Breast epithelium (tissue), 4 donors: ENCODE results near the gene TLCD3A. TPM values are rescaled to one million over a fixed set of nuclear protein-coding genes. Genes with fewer than 3 reads are reported as not detected.

ENCODE experiments used
- DNase-seq, 2 donors: peaks; one replicate each; pipeline ENCODE4 v3.0.0-alpha.2; 2019; ENCODE audit warnings: low spot score in 2 of 2
- H3K27ac ChIP-seq, 2 donors: fragments of 200-600 bp; sonication (generic) in 1 of 2; one replicate each; pipeline ENCODE4 v1.5.1; 2016 to 2019; ENCODE audit warnings: mild to moderate bottlenecking in 1 of 2
- H3K27me3 ChIP-seq, 2 donors: fragments of 200-600 bp; sonication (generic) in 1 of 2; one replicate each; pipeline versions ENCODE4 v1.5.1 to v1.6.0; 2017 to 2019; ENCODE audit warnings: control low read depth in 1 of 2, mild to moderate bottlenecking in 1 of 2
- H3K36me3 ChIP-seq: fragments of 200-600 bp; one replicate; pipeline ENCODE4 v1.5.1; 2019
- H3K4me1 ChIP-seq, 2 donors: fragments of 200-600 bp; sonication (generic); one replicate each; pipeline ENCODE4 v1.5.1; 2016 to 2019; ENCODE audit warnings: control low read depth in 1 of 2
- H3K4me3 ChIP-seq, 3 donors: fragments of 200-600 bp; sonication (generic); 1 replicate in 2 of 3; 2 replicates in 1 of 3; pipeline ENCODE4 v1.5.1; 2016 to 2019; ENCODE audit warnings: mild to moderate bottlenecking in 3 of 3, moderate library complexity in 2 of 3
- H3K9me3 ChIP-seq, 2 donors: fragments of 200-600 bp; sonication (generic) in 1 of 2; one replicate each; pipeline ENCODE4 v1.5.1; 2016 to 2019; ENCODE audit warnings: control low read depth in 1 of 2
- POLR2A ChIP-seq: fragments of 450-650 bp; IDR thresholded peaks from one replicate; pipeline ENCODE4 v1.6.1; 2016; ENCODE audit warnings: antibody characterized with exemption, mild to moderate bottlenecking, moderate library complexity
- POLR2AphosphoS5 ChIP-seq, 3 donors: sonication (generic); formaldehyde crosslinking; IDR thresholded peaks; one replicate each; pipeline ENCODE4 v1.6.1; 2017; ENCODE audit warnings: antibody characterized with exemption in 3 of 3
- intact Hi-C: fragments of 100-400 bp; cut with DNase I; formaldehyde crosslinking; loops from one replicate; pipeline ENCODE4 v1.15.1; 2023; ENCODE audit warnings: low total_unique reads
- total RNA-seq, 3 donors: library from RNA; depleted of rRNA; stranded (reverse); fragments of >200 nt; gene quantifications; one replicate each; pipeline ENCODE4 v1.1.0, GENCODE V29; 2016
- TF ChIP-seq, protein P1 (sequence below), 3 donors: fragments of 450-650 bp; IDR thresholded peaks; one replicate each; pipeline ENCODE4 v1.5.1; 2016 to 2017; ENCODE audit warnings: antibody characterized with exemption in 3 of 3, mild to moderate bottlenecking in 3 of 3, moderate library complexity in 3 of 3

Gene TLCD3A
- total RNA-seq, 3 donors from 2014 or later: 5.0 to 5.9 (median 5.6) TPM

DNA sequence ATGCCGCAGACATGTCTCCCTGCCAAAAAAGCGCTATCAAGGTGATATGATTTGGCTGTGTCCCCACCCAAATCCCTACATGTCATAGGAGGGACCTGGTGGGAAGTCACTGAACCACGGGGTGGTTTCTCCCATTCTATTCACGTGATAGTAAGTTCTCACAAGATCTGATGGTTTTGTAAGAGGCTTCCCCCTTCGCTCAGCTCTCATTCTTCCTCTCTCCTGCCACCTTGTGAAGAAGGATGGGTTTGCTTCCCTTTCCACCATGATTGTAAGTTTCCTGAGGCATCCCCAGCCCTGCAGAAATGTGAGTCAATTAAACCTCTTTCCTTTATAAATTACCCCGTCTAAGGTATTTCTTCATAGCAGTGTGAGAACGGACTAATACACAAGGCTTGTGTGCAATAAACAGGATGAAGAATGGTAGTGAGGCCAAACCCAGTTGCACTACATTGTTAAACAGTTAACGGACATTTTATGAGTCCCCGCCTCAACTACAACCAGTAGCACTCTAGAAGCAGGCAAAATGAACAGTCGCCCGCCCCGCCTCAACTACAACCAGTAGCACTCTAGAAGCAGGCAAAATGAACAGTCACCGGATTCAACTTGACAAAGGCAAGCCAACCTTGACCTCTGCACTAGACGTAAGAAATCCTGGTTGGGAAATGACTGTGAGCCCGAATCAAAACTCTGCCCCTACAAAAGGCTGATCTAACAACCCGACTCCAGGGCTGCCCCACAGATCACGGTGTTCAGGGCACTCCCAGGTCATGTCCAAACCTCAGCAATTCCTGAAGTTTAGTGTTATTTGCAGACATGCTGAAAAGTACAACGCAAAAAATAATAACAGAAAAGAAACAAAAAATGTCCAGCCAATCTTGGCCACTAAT is 44.1 kb upstream of the TLCD3A start:
- H3K27ac ChIP-seq: no peak overlapping the region
- H3K27me3 ChIP-seq: no peaks in the 10 kb centered on the region
- TF ChIP-seq POLR2AphosphoS5 (IDR thresholded peaks at IDR 0.05) (no peak), POLR2A (no peak)
- TF ChIP-seq, protein P1, sequence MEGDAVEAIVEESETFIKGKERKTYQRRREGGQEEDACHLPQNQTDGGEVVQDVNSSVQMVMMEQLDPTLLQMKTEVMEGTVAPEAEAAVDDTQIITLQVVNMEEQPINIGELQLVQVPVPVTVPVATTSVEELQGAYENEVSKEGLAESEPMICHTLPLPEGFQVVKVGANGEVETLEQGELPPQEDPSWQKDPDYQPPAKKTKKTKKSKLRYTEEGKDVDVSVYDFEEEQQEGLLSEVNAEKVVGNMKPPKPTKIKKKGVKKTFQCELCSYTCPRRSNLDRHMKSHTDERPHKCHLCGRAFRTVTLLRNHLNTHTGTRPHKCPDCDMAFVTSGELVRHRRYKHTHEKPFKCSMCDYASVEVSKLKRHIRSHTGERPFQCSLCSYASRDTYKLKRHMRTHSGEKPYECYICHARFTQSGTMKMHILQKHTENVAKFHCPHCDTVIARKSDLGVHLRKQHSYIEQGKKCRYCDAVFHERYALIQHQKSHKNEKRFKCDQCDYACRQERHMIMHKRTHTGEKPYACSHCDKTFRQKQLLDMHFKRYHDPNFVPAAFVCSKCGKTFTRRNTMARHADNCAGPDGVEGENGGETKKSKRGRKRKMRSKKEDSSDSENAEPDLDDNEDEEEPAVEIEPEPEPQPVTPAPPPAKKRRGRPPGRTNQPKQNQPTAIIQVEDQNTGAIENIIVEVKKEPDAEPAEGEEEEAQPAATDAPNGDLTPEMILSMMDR (IDR thresholded peaks at IDR 0.05): peak in 1 of 3 donors; percentile 16
- intact Hi-C loops: no loop called here
- H3K4me1 ChIP-seq: no peaks in the 10 kb centered on the region
- no peak for DNase-seq
- no peak overlapping the region for H3K4me3 ChIP-seq
- H3K36me3 ChIP-seq: no peaks in the 10 kb centered on the region
- no peaks in the 10 kb centered on the region for H3K9me3 ChIP-seq

DNA sequence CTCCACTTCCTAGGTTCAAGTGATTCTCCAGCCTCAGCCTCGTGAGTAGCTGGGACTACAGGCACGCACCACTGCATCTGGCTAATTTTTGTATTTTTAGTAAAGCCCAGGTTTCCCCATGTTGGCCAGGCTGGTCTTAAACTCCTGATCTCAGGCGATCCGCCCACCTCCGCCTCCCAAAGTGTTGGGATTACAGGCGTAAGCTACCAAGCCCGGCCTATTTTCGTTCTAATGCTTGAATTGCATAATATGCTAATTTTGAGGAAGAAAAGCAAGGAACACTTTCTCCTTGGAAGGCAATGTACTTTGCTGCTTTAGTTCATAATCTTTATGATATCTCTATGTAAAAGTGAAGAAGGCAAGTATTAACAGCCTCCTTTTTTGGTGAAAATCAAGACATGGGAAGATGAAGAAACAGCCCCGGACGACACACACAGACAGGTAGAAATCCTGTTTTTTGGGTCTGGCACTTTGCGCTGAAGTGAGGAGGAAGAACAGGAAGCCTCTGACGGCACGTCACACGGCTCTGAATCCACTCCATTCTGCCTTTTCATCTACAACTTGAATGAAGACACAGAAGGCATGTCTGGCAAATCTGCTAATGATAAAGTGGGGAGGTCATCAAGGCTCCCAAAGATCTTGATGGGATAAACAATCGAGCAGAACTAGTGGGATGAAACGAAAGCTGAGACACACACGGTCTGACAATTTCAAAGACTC is 42.7 kb upstream of the TLCD3A start:
- intact Hi-C loops: no loop called here
- no peaks in the 10 kb centered on the region for H3K27me3 ChIP-seq
- DNase-seq: no peak
- peaks cover 6% of the 10 kb centered on the region for H3K36me3 ChIP-seq
- no peak overlapping the region for H3K27ac ChIP-seq
- TF ChIP-seq, protein P1 (IDR thresholded peaks at IDR 0.05): no peak
- TF ChIP-seq POLR2AphosphoS5 (IDR thresholded peaks at IDR 0.05): no peak
- TF ChIP-seq POLR2A: no peak
- no peak overlapping the region for H3K4me3 ChIP-seq
- no peaks in the 10 kb centered on the region for H3K9me3 ChIP-seq
- H3K4me1 ChIP-seq: no peaks in the 10 kb centered on the region

DNA sequence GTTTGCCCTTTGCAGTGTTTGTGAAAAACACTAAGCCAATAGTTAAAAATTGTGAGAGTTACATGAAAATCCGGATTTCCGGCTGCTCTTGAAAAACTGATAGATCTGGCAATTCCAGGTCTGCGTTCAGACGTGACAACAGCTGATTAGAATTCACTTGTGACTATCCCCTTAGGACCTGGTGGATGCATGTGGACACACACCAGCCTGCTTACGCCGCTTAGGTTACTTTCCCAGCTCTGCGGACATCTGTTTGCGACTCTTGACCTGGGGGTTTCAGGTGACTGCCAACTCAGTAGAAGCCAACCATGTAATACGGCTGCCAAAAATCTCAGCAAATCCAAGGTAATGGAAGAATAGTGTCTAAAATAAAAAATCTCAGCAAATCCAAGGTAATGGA is 42.0 kb upstream of the TLCD3A start:
- no peak for DNase-seq
- intact Hi-C loops: no loop called here
- no peaks in the 10 kb centered on the region for H3K4me1 ChIP-seq
- TF ChIP-seq POLR2AphosphoS5 (IDR thresholded peaks at IDR 0.05): no peak
- no peak for TF ChIP-seq POLR2A
- TF ChIP-seq, protein P1 (IDR thresholded peaks at IDR 0.05): no peak
- no peaks in the 10 kb centered on the region for H3K27me3 ChIP-seq
- H3K27ac ChIP-seq: no peak overlapping the region
- H3K9me3 ChIP-seq: no peaks in the 10 kb centered on the region
- H3K36me3 ChIP-seq: peaks cover 10% of the 10 kb centered on the region
- no peak overlapping the region for H3K4me3 ChIP-seq

DNA sequence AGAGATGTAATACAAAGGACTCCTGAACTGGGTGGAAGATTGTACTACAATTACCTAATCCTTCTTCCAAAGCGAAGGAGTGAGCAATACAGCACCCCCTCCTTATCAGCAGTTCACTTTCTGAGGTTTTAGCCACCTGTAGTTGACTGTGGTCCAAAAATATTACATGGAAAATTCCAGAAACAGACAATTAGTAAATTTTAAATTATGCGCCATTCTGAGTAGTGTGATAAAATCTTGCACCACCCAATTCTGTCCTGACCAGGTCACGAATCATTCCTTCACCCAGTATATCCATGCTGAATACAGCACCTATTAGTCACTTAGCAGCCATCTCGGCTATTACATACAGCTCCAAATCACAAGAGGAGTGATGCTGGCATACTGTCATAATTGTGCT is 41.0 kb upstream of the TLCD3A start:
- Histone ChIP-seq H3K36me3 (peaks cover 10% of the 10 kb centered on the region), H3K9me3 (no peaks in the 10 kb centered on the region), H3K27me3 (no peaks in the 10 kb centered on the region), H3K4me1 (no peaks in the 10 kb centered on the region), H3K27ac (no peak overlapping the region), H3K4me3 (no peak overlapping the region)
- intact Hi-C loops: no loop called here
- no peak for DNase-seq
- TF ChIP-seq POLR2AphosphoS5 (IDR thresholded peaks at IDR 0.05) (no peak), POLR2A (no peak)
- TF ChIP-seq, protein P1 (IDR thresholded peaks at IDR 0.05): no peak

DNA sequence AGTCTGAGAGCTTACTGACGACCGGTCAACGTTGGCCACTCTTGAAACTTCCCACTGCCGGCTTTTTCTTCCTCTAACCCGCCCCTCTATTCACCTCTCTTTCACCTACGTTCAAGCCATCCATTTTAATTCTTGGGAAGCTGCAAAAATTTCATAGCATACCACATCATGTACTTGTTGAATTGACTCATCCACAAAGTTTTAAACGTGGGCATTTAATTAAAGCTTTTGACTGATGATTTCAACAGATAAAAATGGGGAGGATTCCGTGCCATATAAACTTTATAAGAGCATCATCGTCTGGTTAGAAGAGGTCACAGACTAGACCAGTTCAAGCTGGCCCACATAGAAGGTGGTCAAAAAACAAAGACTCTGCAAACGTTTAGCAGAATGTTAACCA is 40.3 kb upstream of the TLCD3A start:
- H3K27me3 ChIP-seq: no peaks in the 10 kb centered on the region
- H3K4me1 ChIP-seq: no peaks in the 10 kb centered on the region
- TF ChIP-seq, protein P1 (IDR thresholded peaks at IDR 0.05): no peak
- no peak for TF ChIP-seq POLR2AphosphoS5 (IDR thresholded peaks at IDR 0.05)
- TF ChIP-seq POLR2A: no peak
- peaks cover 10% of the 10 kb centered on the region for H3K36me3 ChIP-seq
- intact Hi-C loops: no loop called here
- H3K27ac ChIP-seq: no peak overlapping the region
- H3K9me3 ChIP-seq: no peaks in the 10 kb centered on the region
- no peak overlapping the region for H3K4me3 ChIP-seq
- DNase-seq: no peak
